GM12878 (cell line): ENCODE results near the gene SNX8. TPM values are rescaled to one million over a fixed set of nuclear protein-coding genes. Genes with fewer than 3 reads are reported as not detected.

Experiments used
- ATF3 ChIP-seq: IDR thresholded peaks from 2 replicates; pipeline ENCODE4 v1.6.1; 2011; ENCODE audit warnings: low read depth, mild to moderate bottlenecking, low read length, moderate library complexity, borderline replicate concordance; ENCODE audit errors: extremely low read depth
- BCL3 ChIP-seq: IDR thresholded peaks from 2 replicates; pipeline ENCODE4 v1.6.1; 2011; ENCODE audit warnings: borderline replicate concordance, low read depth, mild to moderate bottlenecking, moderate library complexity, low read length; ENCODE audit not compliant: insufficient read depth, poor library complexity, severe bottlenecking
- BHLHE40 ChIP-seq, 2 experiments: fragments of 450-650 bp in 1 of 2; IDR thresholded peaks; 2 replicates each; pipeline ENCODE4 v1.6.1; 2011 to 2017; ENCODE audit warnings: low read depth in 2 of 2, borderline replicate concordance in 1 of 2, improper control_type of control experiment in 1 of 2, low read length in 1 of 2, mild to moderate bottlenecking in 1 of 2
- BRCA1 ChIP-seq: IDR thresholded peaks from 2 replicates; pipeline ENCODE4 v1.6.1; 2011; ENCODE audit warnings: low read depth, low read length, improper control_type of control experiment
- CBFB ChIP-seq: IDR thresholded peaks from 2 replicates; pipeline ENCODE4 v1.6.1; 2016; ENCODE audit warnings: antibody characterized with exemption, low read depth
- CTCF ChIP-seq, 3 experiments: IDR thresholded peaks in 2 of 3; conservative IDR thresholded peaks in 1 of 3; 2 replicates each; pipeline ENCODE4 v1.5.1; 2011; ENCODE audit warnings: low read depth in 3 of 3, low read length in 3 of 3, mild to moderate bottlenecking in 3 of 3, control low read depth in 2 of 3, moderate library complexity in 2 of 3, inconsistent platforms in 1 of 3, mixed read lengths in 1 of 3; ENCODE audit not compliant: control insufficient read depth in 2 of 3, insufficient read depth in 1 of 3; ENCODE audit errors: extremely low read depth in 1 of 3
- EGR1 ChIP-seq, 2 experiments: IDR thresholded peaks; 1 replicate in 1 of 2; 2 replicates in 1 of 2; pipeline ENCODE4 v1.6.1; 2011 to 2012; ENCODE audit warnings: low read depth in 2 of 2, low read length in 2 of 2, borderline replicate concordance in 1 of 2, mild to moderate bottlenecking in 1 of 2, moderate library complexity in 1 of 2
- FOS ChIP-seq: IDR thresholded peaks from 3 replicates; pipeline ENCODE4 v1.6.1; 2011; ENCODE audit warnings: borderline replicate concordance; ENCODE audit not compliant: insufficient read length; ENCODE audit errors: extremely low read depth
- GATAD2B ChIP-seq: fragments of 450-650 bp; conservative IDR thresholded peaks from 2 replicates; pipeline ENCODE4 v1.6.1; 2017; ENCODE audit warnings: low read depth, mild to moderate bottlenecking, moderate library complexity
- HDGF ChIP-seq: fragments of 450-650 bp; IDR thresholded peaks from 2 replicates; pipeline ENCODE4 v1.6.1; 2016; ENCODE audit warnings: antibody characterized with exemption
- JUNB ChIP-seq: IDR thresholded peaks from 2 replicates; pipeline ENCODE4 v1.6.1; 2016; ENCODE audit warnings: antibody characterized with exemption, mild to moderate bottlenecking
- KDM1A ChIP-seq: fragments of 200-600 bp; sonication (generic); IDR thresholded peaks from 2 replicates; pipeline ENCODE4 v1.6.1; 2016; ENCODE audit warnings: borderline replicate concordance
- MYB ChIP-seq: fragments of 150-350 bp; IDR thresholded peaks from 2 replicates; pipeline ENCODE4 v1.6.1; 2014; ENCODE audit warnings: mild to moderate bottlenecking, low read depth, low read length, borderline replicate concordance
- NFYB ChIP-seq: IDR thresholded peaks from 2 replicates; pipeline ENCODE4 v1.6.1; 2011; ENCODE audit warnings: low read depth, mild to moderate bottlenecking, low read length, improper control_type of control experiment, moderate library complexity; ENCODE audit not compliant: insufficient read depth
- NR2F1 ChIP-seq: fragments of 450-650 bp; conservative IDR thresholded peaks from 2 replicates; pipeline ENCODE4 v1.6.1; 2017; ENCODE audit warnings: mild to moderate bottlenecking
- POLR2A ChIP-seq: IDR thresholded peaks from 2 replicates; pipeline ENCODE4 v1.6.1; 2011; ENCODE audit warnings: low read depth, mild to moderate bottlenecking, low read length
- POU2F2 ChIP-seq: IDR thresholded peaks from 3 replicates; pipeline ENCODE4 v1.6.1; 2011; ENCODE audit warnings: low read depth, mild to moderate bottlenecking, low read length, borderline replicate concordance
- PRDM15 ChIP-seq: fragments of 450-650 bp; formaldehyde crosslinking; IDR thresholded peaks from 2 replicates; pipeline ENCODE4 v1.4.0; 2020; ENCODE audit warnings: mild to moderate bottlenecking, moderate library complexity
- RBBP5 ChIP-seq: fragments of 200-600 bp; sonication (generic); conservative IDR thresholded peaks from 2 replicates; pipeline ENCODE4 v1.6.1; 2016
- RFX5 ChIP-seq: IDR thresholded peaks from 2 replicates; pipeline ENCODE4 v1.6.1; 2011; ENCODE audit warnings: low read depth, low read length, improper control_type of control experiment
- SIN3A ChIP-seq: IDR thresholded peaks from 2 replicates; pipeline ENCODE4 v1.6.1; 2012; ENCODE audit warnings: low read depth, low read length, improper control_type of control experiment
- SPI1 ChIP-seq: IDR thresholded peaks from 2 replicates; pipeline ENCODE4 v1.6.1; 2011; ENCODE audit warnings: low read depth, mild to moderate bottlenecking, low read length, moderate library complexity, borderline replicate concordance; ENCODE audit not compliant: insufficient read depth
- TBL1XR1 ChIP-seq: IDR thresholded peaks from 2 replicates; pipeline ENCODE4 v1.6.1; 2012; ENCODE audit warnings: low read depth, low read length, improper control_type of control experiment
- TCF12 ChIP-seq: IDR thresholded peaks from 2 replicates; pipeline ENCODE4 v1.6.1; 2011; ENCODE audit warnings: low read depth, mild to moderate bottlenecking, low read length
- polyA plus RNA-seq, 11 experiments: library from polyadenylated mRNA; depleted of rRNA in 4 of 11; unstranded in 6 of 11; stranded (reverse) in 5 of 11; fragments of >200 nt; fragmentation: Nextera tagmentation in 4 of 11; fragmentation: Illumina TruSeq in 1 of 11; extraction: Ambion mirVana in 4 of 11; extraction: Trizol in 1 of 11; gene quantifications; 1 replicate in 1 of 11; 2 replicates in 10 of 11; pipeline versions ENCODE4 v1.2.1 to v1.2.3, GENCODE V29; 2011 to 2016; ENCODE audit warnings: inconsistent platforms in 2 of 11, missing spikeins in 2 of 11, low read depth in 1 of 11
- total RNA-seq, 4 experiments: library from RNA; depleted of rRNA in 3 of 4; stranded (reverse); fragments of >200 nt in 3 of 4; fragmentation: Illumina TruSeq in 1 of 4; extraction: Trizol in 1 of 4; gene quantifications; 2 replicates each; pipeline versions ENCODE4 v1.2.1 to v1.2.3, GENCODE V29; 2013 to 2021

The SNX8 gene
- total and polyA plus RNA-seq, 10 of the 15 experiments (the other 5 are each of a cell fraction or from before 2014, with no cell fraction given): 6.4 to 210 (median 97.6) TPM

- TF ChIP-seq CTCF (IDR thresholded peaks at IDR 0.05 in 2 of 3, conservative IDR thresholded peaks at IDR 0.05 in 1 of 3; ENCODE audit: control insufficient read depth in 2 of 3, extremely low read depth in 1 of 3, insufficient read depth in 1 of 3, low read depth in 3 of 3, low read length in 3 of 3) (no peak), NR2F1 (no peak), SIN3A (no peak; the same call in 1 of the 2 replicates), PRDM15 (CRISPR knock-in tag) (0 out of 2 replicates have a peak, but pooled peaks have one; percentile 15), POU2F2 (peak; percentile 81; the same call in 1 of the 3 replicates), BCL3 (no peak), BHLHE40 (IDR thresholded peaks at IDR 0.05; ENCODE audit: borderline replicate concordance in 1 of 2, low read depth in 2 of 2, low read length in 1 of 2) (peak in 1 of 2 experiments; percentile 95; a peak in 1 of 4 replicates), RBBP5 (no peak), NFYB (no peak), SPI1 (no peak), RFX5 (no peak), ATF3 (peak; percentile 84; the same call in 1 of the 2 replicates), MYB (no peak), CBFB (0 out of 2 replicates have a peak, but pooled peaks have one; percentile 26), JUNB (no peak), EGR1 (IDR thresholded peaks at IDR 0.05; ENCODE audit: borderline replicate concordance in 1 of 2, low read depth in 2 of 2, low read length in 2 of 2) (peak; percentile 57 to 98), KDM1A (no peak), HDGF (no peak), GATAD2B (no peak), BRCA1 (no peak), TBL1XR1 (0 out of 2 replicates have a peak, but pooled peaks have one; percentile 37), TCF12 (peak; percentile 43; the same call in 1 of the 2 replicates), POLR2A (peak; percentile 97), FOS (no peak)
These were observed 39.6 kb upstream of the SNX8 start (continued) for GRCh38 chr7:2353936-2354185.
